AG09319 (cell line): ENCODE results near the gene SEMA3B.
A peak's percentile ranks its signal among the peaks of the same experiment; 100 is the strongest.

Experiments
- DNase-seq: peaks from one replicate; pipeline ENCODE4 v3.0.0-alpha.2; 2010; ENCODE audit warnings: low read depth; ENCODE audit errors: extremely low read depth
- TF ChIP-seq, protein P1 (sequence below): IDR thresholded peaks from 2 replicates; pipeline ENCODE4 v1.5.1; 2011; ENCODE audit warnings: low read depth, mild to moderate bottlenecking, inconsistent platforms, low read length, moderate library complexity

SEMA3B gene

DNA sequence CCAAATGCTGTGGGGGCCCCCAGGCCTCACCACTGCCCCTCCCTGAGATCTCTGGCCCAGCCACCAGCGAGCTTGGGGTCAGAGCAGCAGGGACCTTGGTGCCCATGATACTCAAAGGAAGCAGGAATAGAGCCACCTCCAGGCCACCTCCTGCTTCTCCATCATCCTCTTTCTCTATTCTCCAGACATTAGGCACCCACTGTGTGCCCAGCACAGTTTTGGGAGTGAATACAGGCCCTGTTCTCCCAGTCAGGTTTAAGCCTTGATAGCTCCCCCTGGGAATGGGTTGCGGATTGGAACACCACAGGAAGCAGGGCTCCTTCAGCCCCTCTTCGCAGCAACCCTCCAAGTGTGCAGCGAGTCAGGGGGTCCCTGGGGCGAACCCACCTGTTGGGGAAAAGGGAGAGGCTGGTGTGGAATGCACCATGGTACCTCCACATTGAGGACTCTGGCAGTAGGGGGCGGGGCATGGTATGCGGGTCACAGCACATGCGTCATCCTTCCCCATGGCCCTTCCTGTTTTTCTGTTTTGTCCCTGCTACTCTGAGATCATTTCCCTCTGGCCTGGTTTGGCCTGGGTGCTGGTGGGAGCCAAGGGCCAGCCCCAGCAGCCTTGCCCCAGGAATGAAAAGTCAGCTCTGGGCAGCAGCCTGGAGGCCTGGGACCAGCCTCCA is 14.2 kb upstream of the SEMA3B start:
- DNase-seq, result no peak
- TF ChIP-seq, protein P1, sequence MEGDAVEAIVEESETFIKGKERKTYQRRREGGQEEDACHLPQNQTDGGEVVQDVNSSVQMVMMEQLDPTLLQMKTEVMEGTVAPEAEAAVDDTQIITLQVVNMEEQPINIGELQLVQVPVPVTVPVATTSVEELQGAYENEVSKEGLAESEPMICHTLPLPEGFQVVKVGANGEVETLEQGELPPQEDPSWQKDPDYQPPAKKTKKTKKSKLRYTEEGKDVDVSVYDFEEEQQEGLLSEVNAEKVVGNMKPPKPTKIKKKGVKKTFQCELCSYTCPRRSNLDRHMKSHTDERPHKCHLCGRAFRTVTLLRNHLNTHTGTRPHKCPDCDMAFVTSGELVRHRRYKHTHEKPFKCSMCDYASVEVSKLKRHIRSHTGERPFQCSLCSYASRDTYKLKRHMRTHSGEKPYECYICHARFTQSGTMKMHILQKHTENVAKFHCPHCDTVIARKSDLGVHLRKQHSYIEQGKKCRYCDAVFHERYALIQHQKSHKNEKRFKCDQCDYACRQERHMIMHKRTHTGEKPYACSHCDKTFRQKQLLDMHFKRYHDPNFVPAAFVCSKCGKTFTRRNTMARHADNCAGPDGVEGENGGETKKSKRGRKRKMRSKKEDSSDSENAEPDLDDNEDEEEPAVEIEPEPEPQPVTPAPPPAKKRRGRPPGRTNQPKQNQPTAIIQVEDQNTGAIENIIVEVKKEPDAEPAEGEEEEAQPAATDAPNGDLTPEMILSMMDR, result no peak

DNA sequence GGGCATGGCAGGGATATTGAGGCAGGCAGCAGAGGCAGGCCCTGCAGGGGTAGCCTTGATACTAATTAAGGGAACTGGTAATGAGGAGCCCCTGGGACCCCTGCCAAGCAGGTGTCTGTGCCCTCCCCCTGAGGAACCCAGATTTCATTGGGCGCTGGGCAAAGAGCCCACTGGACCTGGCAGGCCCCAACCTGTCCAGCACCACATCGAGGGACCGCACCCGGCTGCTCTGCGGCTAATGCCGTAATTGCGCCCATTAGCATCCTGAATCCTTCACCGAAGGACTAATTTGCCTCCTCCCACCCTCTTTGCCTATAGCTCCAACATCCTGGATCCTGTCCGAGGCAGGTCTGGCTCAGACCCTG is 13.7 kb upstream of the SEMA3B start:
- TF ChIP-seq, protein P1, result no peak
- no peak for DNase-seq

DNA sequence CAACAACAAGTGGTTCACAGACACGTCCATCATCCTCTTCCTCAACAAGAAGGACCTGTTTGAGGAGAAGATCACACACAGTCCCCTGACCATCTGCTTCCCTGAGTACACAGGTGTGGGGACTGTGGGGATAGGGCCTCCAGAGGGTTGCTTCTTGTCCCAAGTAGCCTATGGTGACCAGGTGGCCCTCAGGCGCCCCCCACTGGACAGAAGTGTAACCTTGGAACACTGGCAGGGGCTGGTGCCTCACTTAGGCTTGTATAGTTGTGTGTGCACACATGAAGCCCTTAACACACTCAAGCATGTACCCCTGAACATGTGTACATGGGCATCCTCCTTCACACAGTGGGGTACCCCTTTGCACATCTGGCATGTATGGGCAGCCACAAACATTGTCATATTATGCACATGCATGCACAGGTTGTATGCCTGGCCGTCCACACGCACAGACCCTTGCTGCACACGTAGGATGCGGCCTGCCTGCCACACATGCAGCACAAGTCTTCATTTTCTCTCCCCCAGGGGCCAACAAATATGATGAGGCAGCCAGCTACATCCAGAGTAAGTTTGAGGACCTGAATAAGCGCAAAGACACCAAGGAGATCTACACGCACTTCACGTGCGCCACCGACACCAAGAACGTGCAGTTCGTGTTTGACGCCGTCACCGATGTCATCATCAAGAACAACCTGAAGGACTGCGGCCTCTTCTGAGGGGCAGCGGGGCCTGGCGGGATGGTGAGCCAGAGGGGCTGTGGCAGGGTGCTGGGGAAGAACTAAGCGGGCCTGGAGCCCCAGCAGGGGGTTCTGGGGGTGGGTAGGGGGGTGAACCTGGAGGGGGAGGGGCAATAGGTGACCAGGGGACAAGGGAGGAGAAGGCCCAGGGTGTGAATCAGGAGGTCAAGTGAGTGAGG is 11.7 kb upstream of the SEMA3B start:
- TF ChIP-seq, protein P1, result peak; percentile 55
- no peak for DNase-seq

DNA sequence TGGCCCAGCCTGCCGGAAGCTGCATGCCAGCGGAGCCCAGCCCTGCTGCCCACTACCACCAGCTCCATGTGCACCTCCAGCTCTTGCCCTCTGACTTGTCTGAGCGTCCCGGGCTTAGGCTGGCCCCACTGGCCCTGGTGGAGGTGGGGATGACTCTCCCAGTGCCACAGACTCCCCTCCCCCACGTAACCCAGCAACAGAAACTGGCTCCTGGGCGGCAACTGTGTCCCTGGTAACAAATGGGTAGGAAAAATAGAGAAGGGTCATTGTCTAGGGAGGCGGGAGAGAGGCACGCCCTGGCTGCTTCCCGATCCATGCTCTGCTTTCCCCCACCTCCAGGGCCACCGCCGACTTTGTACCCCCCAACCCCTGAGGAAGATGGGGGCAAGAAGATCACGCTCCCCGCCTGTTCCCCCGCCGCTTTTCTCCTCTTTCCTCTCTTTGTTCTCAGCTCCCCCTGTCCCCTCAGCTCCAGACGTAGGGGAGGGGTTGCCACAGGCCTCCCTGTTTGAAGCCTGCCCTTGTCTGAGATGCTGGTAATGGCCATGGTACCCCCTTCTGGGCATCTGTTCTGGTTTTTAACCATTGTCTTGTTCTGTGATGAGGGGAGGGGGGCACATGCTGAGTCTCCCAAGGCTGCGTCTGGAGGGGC is 10.8 kb upstream of the SEMA3B start:
- TF ChIP-seq, protein P1, result no peak
- no peak for DNase-seq

DNA sequence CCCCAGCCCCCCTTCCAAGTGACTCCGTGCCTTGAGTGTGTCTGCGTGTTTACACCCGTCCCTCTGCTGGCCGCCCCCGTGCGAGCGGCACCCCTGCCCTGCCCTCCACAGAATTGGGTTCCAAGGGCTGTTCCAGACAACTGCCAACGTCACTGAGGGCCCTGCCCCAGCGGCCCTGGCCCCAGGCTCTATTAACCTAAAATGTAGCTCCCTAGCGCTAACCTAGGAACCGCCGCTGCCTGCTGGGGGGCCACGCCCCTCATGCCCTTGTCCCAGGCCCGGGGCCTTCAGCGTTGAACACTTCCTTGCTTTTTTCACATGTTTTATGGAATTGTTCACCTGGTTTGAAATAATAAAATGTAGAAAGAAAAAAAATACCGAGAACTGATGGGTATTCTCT is 10.0 kb upstream of the SEMA3B start:
- no peak for DNase-seq
- TF ChIP-seq, protein P1, result no peak

DNA sequence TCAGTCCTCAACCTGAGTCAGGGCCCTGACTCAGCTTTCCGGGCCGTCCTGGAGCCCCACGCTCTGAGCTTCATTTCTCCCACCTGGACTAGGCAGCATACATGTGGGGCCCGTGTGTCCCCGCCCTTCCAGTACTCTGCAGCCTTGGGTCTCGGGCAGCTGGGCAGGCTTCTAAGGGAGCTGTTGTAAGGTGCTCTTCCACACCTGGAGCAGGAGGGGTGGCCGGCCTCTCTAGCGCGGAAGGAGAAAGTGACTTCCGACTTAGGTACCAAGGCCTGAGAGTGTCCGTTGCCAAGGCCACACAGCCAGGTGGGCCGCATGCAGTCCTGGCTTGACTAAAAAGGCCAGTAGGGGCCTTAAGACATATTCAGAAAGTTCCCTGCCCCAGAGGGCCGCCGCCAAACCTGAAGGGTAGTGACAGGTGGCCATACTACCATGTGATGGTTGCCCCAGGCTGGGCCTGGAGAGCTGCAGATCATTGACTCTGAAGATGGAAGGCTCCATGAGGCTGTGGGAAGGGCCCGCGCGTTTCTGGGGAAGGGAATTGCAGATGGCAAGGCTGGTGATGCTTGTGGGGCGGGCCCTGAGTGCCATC is 9.4 kb upstream of the SEMA3B start:
- TF ChIP-seq, protein P1, result no peak
- no peak for DNase-seq
